A549 (cell line): Measurements from ENCODE around the gene PEDS1.

Source experiments
- CEBPB ChIP-seq, 2 experiments: fragments of >200 bp in 1 of 2; sonication (Bioruptor Twin) in 1 of 2; formaldehyde crosslinking in 1 of 2; IDR thresholded peaks; 2 replicates each; pipeline ENCODE4 v1.6.1; 2012 to 2016
- CTCF ChIP-seq: fragments of >200 bp; sonication (Bioruptor Twin); formaldehyde crosslinking; IDR thresholded peaks from 3 replicates; pipeline ENCODE4 v1.5.1; 2016
- FOSL2 ChIP-seq, 2 experiments: fragments of 450-650 bp in 1 of 2; fragments of >200 bp in 1 of 2; sonication (Bioruptor Twin) in 1 of 2; formaldehyde crosslinking; IDR thresholded peaks; 2 replicates each; pipeline versions ENCODE4 v1.5.0 to v1.6.1; 2016 to 2020; ENCODE audit warnings: mild to moderate bottlenecking in 1 of 2, moderate library complexity in 1 of 2
- GATA3 ChIP-seq: IDR thresholded peaks from 2 replicates; pipeline ENCODE4 v1.6.1; 2012; ENCODE audit warnings: borderline replicate concordance
- NFE2L2 ChIP-seq: fragments of 150-350 bp; conservative IDR thresholded peaks from 2 replicates; pipeline ENCODE4 v1.6.1; 2014; ENCODE audit warnings: low read length
- SMC3 ChIP-seq: fragments of >200 bp; sonication (Bioruptor Twin); formaldehyde crosslinking; IDR thresholded peaks from 3 replicates; pipeline ENCODE4 v1.6.1; 2018; ENCODE audit warnings: inconsistent platforms

GRCh38 chr20:50195524-50196120, 42.1 kb upstream of the PEDS1 start:
- TF ChIP-seq SMC3 (no peak), CTCF (no peak), GATA3 (no peak), NFE2L2 (no peak), CEBPB (IDR thresholded peaks at IDR 0.05) (no peak), FOSL2 (IDR thresholded peaks at IDR 0.05) (no peak), FOSL2 (CRISPR knock-in tag; IDR thresholded peaks at IDR 0.05) (no peak)
